ENCODE results near the gene VIPR2. TPM values are rescaled to one million over a fixed set of nuclear protein-coding genes. Genes with fewer than 3 reads are reported as not detected.

VIPR2 gene
- total RNA-seq (under 1 TPM; 0.58 to 0.88 TPM), polyA plus RNA-seq (under 1 TPM; 0.02 to 0.91 TPM)
- long read RNA-seq, donor 1: 0 reads
- long read RNA-seq, donor 2: 0 reads
- long read RNA-seq, donor 3: 0 reads
- long read RNA-seq, donor 4: 0 reads
- long read RNA-seq, donor 5: 0 reads

- no peaks in the 10 kb centered on the region for H3K36me3 ChIP-seq (ENCODE audit: control insufficient read depth in 4 of 4, insufficient read depth in 4 of 4, low read length in 4 of 4)
- ATAC-seq (ENCODE audit: insufficient read depth, low FRiP score): peak; percentile 44
- DNase-seq: peak; percentile 14 to 33 (median 18)
- no peak for TF ChIP-seq CTCF (IDR thresholded peaks at IDR 0.05; ENCODE audit: control extremely low read depth, extremely low read depth)
- H3K27me3 ChIP-seq (ENCODE audit: control insufficient read depth in 3 of 3, insufficient read depth in 3 of 3, low read length in 2 of 3): peaks cover 4 to 45% (median 38%) of the 10 kb centered on the region in 3 donors
- WGBS, 2 donors: 1 to 2% methylated on average over 43 to 87 of the region's 88 CpGs
- H3K27ac ChIP-seq (ENCODE audit: low read depth in 1 of 2, low read length in 1 of 2): no peak within 1 kb of the TSS
- peaks cover 0 to 14% (median 0%) of the 10 kb centered on the region in 5 donors for H3K4me1 ChIP-seq (ENCODE audit: control insufficient read depth in 5 of 5, insufficient read depth in 5 of 5, low read length in 5 of 5)
- H3K9me3 ChIP-seq (ENCODE audit: control insufficient read depth in 4 of 4, insufficient read depth in 3 of 4, low read length in 3 of 4): peaks cover 0 to 3% (median 0%) of the 10 kb centered on the region in 4 donors
- peak within 1 kb of the TSS; percentile 16 for H3K4me3 ChIP-seq
- H3K9ac ChIP-seq (ENCODE audit: insufficient read depth in 1 of 2, low read length in 2 of 2): no peak within 1 kb of the TSS
These were observed at the start of gene VIPR2 for GRCh38 chr7:159144758-159145489. VIPR2 (minus strand) TSS chr7:159144867; CDS start chr7:159144771, 96 bp downstream.

- no peak for TF ChIP-seq CTCF (IDR thresholded peaks at IDR 0.05; ENCODE audit: control extremely low read depth, extremely low read depth)
- peaks cover 0 to 2% (median 0%) of the 10 kb centered on the region in 4 donors for H3K9me3 ChIP-seq (ENCODE audit: control insufficient read depth in 4 of 4, insufficient read depth in 3 of 4, low read length in 3 of 4)
- no peak overlapping the region for H3K27ac ChIP-seq (ENCODE audit: low read depth in 1 of 2, low read length in 1 of 2)
- H3K36me3 ChIP-seq (ENCODE audit: control insufficient read depth in 4 of 4, insufficient read depth in 4 of 4, low read length in 4 of 4): no peaks in the 10 kb centered on the region
- DNase-seq (no peak), ATAC-seq (ENCODE audit: insufficient read depth, low FRiP score) (no peak)
- no peak overlapping the region for H3K4me3 ChIP-seq
- no peaks in the 10 kb centered on the region for H3K27me3 ChIP-seq (ENCODE audit: control insufficient read depth in 3 of 3, insufficient read depth in 3 of 3, low read length in 2 of 3)
- peaks cover 0 to 6% (median 0%) of the 10 kb centered on the region in 5 donors for H3K4me1 ChIP-seq (ENCODE audit: control insufficient read depth in 5 of 5, insufficient read depth in 5 of 5, low read length in 5 of 5)
- WGBS, 2 donors: 63 to 86% methylated on average over 4 of the region's 4 CpGs
- H3K9ac ChIP-seq (ENCODE audit: insufficient read depth in 1 of 2, low read length in 2 of 2): no peak overlapping the region
These were observed 49.0 kb upstream of the VIPR2 start for GRCh38 chr7:159193543-159194090.

- DNase-seq (no peak), ATAC-seq (ENCODE audit: insufficient read depth, low FRiP score) (no peak)
- Histone ChIP-seq H3K4me3 (no peak overlapping the region), H3K9ac (ENCODE audit: insufficient read depth in 1 of 2, low read length in 2 of 2) (no peak overlapping the region), H3K9me3 (ENCODE audit: control insufficient read depth in 4 of 4, insufficient read depth in 3 of 4, low read length in 3 of 4) (peaks cover 0 to 2% (median 0%) of the 10 kb centered on the region in 4 donors), H3K4me1 (ENCODE audit: control insufficient read depth in 5 of 5, insufficient read depth in 5 of 5, low read length in 5 of 5) (peaks cover 0 to 6% (median 0%) of the 10 kb centered on the region in 5 donors), H3K27ac (ENCODE audit: low read depth in 1 of 2, low read length in 1 of 2) (no peak overlapping the region), H3K36me3 (ENCODE audit: control insufficient read depth in 4 of 4, insufficient read depth in 4 of 4, low read length in 4 of 4) (no peaks in the 10 kb centered on the region), H3K27me3 (ENCODE audit: control insufficient read depth in 3 of 3, insufficient read depth in 3 of 3, low read length in 2 of 3) (no peaks in the 10 kb centered on the region)
- TF ChIP-seq CTCF (IDR thresholded peaks at IDR 0.05; ENCODE audit: control extremely low read depth, extremely low read depth): no peak
- 75 to 89% methylated on average over 13 of the region's 13 CpGs for WGBS, 2 donors
These were observed 48.2 kb upstream of the VIPR2 start for GRCh38 chr7:159192725-159193453.

Measured in lung (tissue), 16 donors.